Measurements from ENCODE around the gene NFIX. TPM values are rescaled to one million over a fixed set of nuclear protein-coding genes. Genes with fewer than 3 reads are reported as not detected.

The NFIX gene
- total RNA-seq, 3 donors from 2014 or later (not counting 1 experiment from before 2014, with no cell fraction given) = 0.61 to 2.1 (median 1.3) TPM

- no peaks in the 10 kb centered on the region for H3K27me3 Mint-ChIP-seq (ENCODE audit: low read depth in 2 of 2)
- intact Hi-C loops (cut with micrococcal nuclease) = no loop called here
- H3K4me1 ChIP-seq (ENCODE audit: control insufficient read depth, insufficient read depth, low read length) = peaks cover 64% of the 10 kb centered on the region
- no peak overlapping the region for H3K27ac ChIP-seq (ENCODE audit: low read length)
- H3K4me1 Mint-ChIP-seq = peaks cover 53 to 70% of the 10 kb centered on the region in 2 donors
- H3K27ac Mint-ChIP-seq = peak overlapping the region; percentile 70 to 89
- H3K36me3 Mint-ChIP-seq = no peaks in the 10 kb centered on the region
- WGBS (ENCODE audit: insufficient coverage) = 90% methylated on average over 10 of the region's 10 CpGs
- no peak for ATAC-seq
- no peak for TF ChIP-seq CTCF (IDR thresholded peaks at IDR 0.05)
- H3K4me3 Mint-ChIP-seq = peak overlapping the region; percentile 63
- no peaks in the 10 kb centered on the region for H3K27me3 ChIP-seq (ENCODE audit: control insufficient read depth, insufficient read depth, low read length)
- no peaks in the 10 kb centered on the region for H3K9me3 Mint-ChIP-seq
- H3K36me3 ChIP-seq (ENCODE audit: control insufficient read depth, insufficient read depth, low read length) = no peaks in the 10 kb centered on the region
- H3K4me3 ChIP-seq (ENCODE audit: low read length) = no peak overlapping the region
- H3K9me3 ChIP-seq (ENCODE audit: control insufficient read depth, insufficient read depth, low read length) = no peaks in the 10 kb centered on the region
- DNase-seq = no peak
These were observed 125.5 kb downstream of the NFIX start for GRCh38 chr19:13120817-13121216.

GRCh38 chr19:13121551-13122274 lies 126.4 kb downstream of the NFIX start:
- intact Hi-C loops (cut with micrococcal nuclease) = no loop called here
- Mint-ChIP-seq H3K36me3 (no peaks in the 10 kb centered on the region), H3K27ac (peak overlapping the region; percentile 87 to 89), H3K27me3 (ENCODE audit: low read depth in 2 of 2) (no peaks in the 10 kb centered on the region), H3K4me1 (peaks cover 48 to 64% of the 10 kb centered on the region in 2 donors), H3K4me3 (peak overlapping the region; percentile 66), H3K9me3 (no peaks in the 10 kb centered on the region)
- Histone ChIP-seq H3K27ac (ENCODE audit: low read length) (peak overlapping the region; percentile 63), H3K9me3 (ENCODE audit: control insufficient read depth, insufficient read depth, low read length) (no peaks in the 10 kb centered on the region), H3K4me3 (ENCODE audit: low read length) (no peak overlapping the region), H3K36me3 (ENCODE audit: control insufficient read depth, insufficient read depth, low read length) (peaks cover 5% of the 10 kb centered on the region), H3K4me1 (ENCODE audit: control insufficient read depth, insufficient read depth, low read length) (peaks cover 57% of the 10 kb centered on the region), H3K27me3 (ENCODE audit: control insufficient read depth, insufficient read depth, low read length) (no peaks in the 10 kb centered on the region)
- peak; percentile 39 to 50 (median 47) for ATAC-seq
- TF ChIP-seq CTCF (IDR thresholded peaks at IDR 0.05) = no peak
- 42% methylated on average over 18 of the region's 18 CpGs for WGBS (ENCODE audit: insufficient coverage)
- DNase-seq = peak; percentile 47 to 48

- Mint-ChIP-seq H3K27me3 (ENCODE audit: low read depth in 2 of 2) (no peaks in the 10 kb centered on the region), H3K36me3 (no peaks in the 10 kb centered on the region), H3K4me3 (peak overlapping the region; percentile 66), H3K9me3 (no peaks in the 10 kb centered on the region), H3K4me1 (peaks cover 42 to 58% of the 10 kb centered on the region in 2 donors), H3K27ac (peak overlapping the region; percentile 87 to 89)
- WGBS (ENCODE audit: insufficient coverage) = 44% methylated on average over 12 of the region's 13 CpGs
- intact Hi-C loops (cut with micrococcal nuclease) = no loop called here
- peak; percentile 55 to 60 for DNase-seq
- H3K27me3 ChIP-seq (ENCODE audit: control insufficient read depth, insufficient read depth, low read length) = no peaks in the 10 kb centered on the region
- peaks cover 52% of the 10 kb centered on the region for H3K4me1 ChIP-seq (ENCODE audit: control insufficient read depth, insufficient read depth, low read length)
- H3K36me3 ChIP-seq (ENCODE audit: control insufficient read depth, insufficient read depth, low read length) = peaks cover 5% of the 10 kb centered on the region
- TF ChIP-seq CTCF (IDR thresholded peaks at IDR 0.05) = no peak
- H3K4me3 ChIP-seq (ENCODE audit: low read length) = no peak overlapping the region
- H3K9me3 ChIP-seq (ENCODE audit: control insufficient read depth, insufficient read depth, low read length) = no peaks in the 10 kb centered on the region
- peak overlapping the region; percentile 63 for H3K27ac ChIP-seq (ENCODE audit: low read length)
- peak; percentile 38 to 60 (median 51) for ATAC-seq
These were observed 127.1 kb downstream of the NFIX start for GRCh38 chr19:13122275-13122878.

Measured in natural killer cell (primary cell).